ENCODE results near the gene RNF212. TPM values are rescaled to one million over a fixed set of nuclear protein-coding genes. Genes with fewer than 3 reads are reported as not detected.
A peak's percentile ranks its signal among the peaks of the same experiment; 100 is the strongest.
"Not testable (repeated sequence)": the region's sequence is repeated elsewhere in the genome, so short reads cannot be mapped to it uniquely, and the experiment has no call there.

Gene RNF212
- total RNA-seq, 4 donors from 2014 or later: 0.77 to 13.5 (median 5.2) TPM

DNA sequence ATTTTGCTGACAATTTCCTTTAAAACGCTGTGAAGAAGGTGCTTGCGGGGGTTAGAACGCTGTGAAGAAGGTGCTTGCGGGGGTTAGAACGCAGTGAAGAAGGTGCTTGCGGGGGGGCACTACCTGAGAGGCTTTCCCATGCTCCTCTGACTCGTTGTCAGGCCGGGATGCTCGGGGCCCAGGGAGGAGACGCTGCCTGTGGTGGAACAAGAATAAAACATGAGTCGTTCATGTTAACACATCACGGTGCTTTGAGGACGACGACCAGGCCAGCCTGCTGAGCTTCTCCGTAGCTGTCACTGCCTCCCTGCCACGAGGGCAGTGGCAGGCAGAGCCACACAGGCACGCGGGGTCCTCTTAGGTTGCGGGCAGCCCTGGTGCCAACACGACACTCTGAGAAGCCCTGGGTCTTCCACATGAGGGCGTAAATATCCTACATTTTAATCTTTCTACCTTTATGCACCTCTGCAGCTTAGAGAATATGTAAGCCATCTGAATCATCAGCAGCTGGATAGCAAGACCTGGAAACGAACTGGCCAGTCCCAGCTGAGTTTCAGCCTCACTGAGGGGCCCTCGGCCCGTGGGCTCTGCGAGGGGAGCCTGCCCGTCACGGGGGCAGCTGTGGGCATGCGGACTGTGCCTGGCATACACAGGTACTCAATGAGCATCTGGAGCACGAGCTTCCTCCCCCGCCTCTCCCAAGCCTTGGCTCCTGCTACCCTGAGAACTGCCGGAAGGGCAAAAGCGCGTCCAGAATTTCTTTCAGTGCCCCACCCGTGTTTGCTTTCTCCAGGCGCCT is 55.0 kb downstream of the RNF212 start:
- H3K9me3 ChIP-seq: no peaks in the 10 kb centered on the region
- TF ChIP-seq, protein P1, sequence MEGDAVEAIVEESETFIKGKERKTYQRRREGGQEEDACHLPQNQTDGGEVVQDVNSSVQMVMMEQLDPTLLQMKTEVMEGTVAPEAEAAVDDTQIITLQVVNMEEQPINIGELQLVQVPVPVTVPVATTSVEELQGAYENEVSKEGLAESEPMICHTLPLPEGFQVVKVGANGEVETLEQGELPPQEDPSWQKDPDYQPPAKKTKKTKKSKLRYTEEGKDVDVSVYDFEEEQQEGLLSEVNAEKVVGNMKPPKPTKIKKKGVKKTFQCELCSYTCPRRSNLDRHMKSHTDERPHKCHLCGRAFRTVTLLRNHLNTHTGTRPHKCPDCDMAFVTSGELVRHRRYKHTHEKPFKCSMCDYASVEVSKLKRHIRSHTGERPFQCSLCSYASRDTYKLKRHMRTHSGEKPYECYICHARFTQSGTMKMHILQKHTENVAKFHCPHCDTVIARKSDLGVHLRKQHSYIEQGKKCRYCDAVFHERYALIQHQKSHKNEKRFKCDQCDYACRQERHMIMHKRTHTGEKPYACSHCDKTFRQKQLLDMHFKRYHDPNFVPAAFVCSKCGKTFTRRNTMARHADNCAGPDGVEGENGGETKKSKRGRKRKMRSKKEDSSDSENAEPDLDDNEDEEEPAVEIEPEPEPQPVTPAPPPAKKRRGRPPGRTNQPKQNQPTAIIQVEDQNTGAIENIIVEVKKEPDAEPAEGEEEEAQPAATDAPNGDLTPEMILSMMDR (IDR thresholded peaks at IDR 0.05): no peak
- TF ChIP-seq POLR2A (IDR thresholded peaks at IDR 0.05): no peak
- H3K4me3 ChIP-seq: no peak overlapping the region
- intact Hi-C loops (cut with DNase I; ENCODE audit: low total_unique reads): no loop called here
- no peaks in the 10 kb centered on the region for H3K36me3 ChIP-seq
- peak in 1 of 2 donors; percentile 11 for DNase-seq
- peaks cover 0 to 5% of the 10 kb centered on the region in 2 donors for H3K27me3 ChIP-seq
- no peak overlapping the region for H3K27ac ChIP-seq
- H3K4me1 ChIP-seq: no peaks in the 10 kb centered on the region

DNA sequence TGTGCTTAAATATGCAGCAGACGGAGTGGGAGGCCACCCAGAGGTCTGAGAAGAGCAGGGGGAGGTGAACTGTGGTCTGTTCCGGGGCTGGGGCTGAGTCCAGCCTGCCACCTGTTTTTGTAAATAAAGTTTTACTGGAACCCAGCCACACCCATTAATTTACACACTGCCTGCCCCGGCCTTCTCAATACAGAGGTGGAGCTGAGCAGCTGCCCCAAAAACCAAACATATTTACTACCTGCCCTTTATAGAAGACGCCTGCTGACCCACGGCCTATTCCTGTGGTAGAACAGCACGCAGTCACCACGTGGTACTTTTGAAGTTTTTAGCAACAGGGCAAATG is 56.0 kb downstream of the RNF212 start:
- DNase-seq: no peak
- intact Hi-C loops (cut with DNase I; ENCODE audit: low total_unique reads): no loop called here
- peaks cover 3 to 5% of the 10 kb centered on the region in 2 donors for H3K27me3 ChIP-seq
- no peaks in the 10 kb centered on the region for H3K4me1 ChIP-seq
- no peak overlapping the region for H3K27ac ChIP-seq
- H3K9me3 ChIP-seq: no peaks in the 10 kb centered on the region
- no peaks in the 10 kb centered on the region for H3K36me3 ChIP-seq
- TF ChIP-seq, protein P1 (IDR thresholded peaks at IDR 0.05): no peak
- no peak for TF ChIP-seq POLR2A (IDR thresholded peaks at IDR 0.05)
- no peak overlapping the region for H3K4me3 ChIP-seq

DNA sequence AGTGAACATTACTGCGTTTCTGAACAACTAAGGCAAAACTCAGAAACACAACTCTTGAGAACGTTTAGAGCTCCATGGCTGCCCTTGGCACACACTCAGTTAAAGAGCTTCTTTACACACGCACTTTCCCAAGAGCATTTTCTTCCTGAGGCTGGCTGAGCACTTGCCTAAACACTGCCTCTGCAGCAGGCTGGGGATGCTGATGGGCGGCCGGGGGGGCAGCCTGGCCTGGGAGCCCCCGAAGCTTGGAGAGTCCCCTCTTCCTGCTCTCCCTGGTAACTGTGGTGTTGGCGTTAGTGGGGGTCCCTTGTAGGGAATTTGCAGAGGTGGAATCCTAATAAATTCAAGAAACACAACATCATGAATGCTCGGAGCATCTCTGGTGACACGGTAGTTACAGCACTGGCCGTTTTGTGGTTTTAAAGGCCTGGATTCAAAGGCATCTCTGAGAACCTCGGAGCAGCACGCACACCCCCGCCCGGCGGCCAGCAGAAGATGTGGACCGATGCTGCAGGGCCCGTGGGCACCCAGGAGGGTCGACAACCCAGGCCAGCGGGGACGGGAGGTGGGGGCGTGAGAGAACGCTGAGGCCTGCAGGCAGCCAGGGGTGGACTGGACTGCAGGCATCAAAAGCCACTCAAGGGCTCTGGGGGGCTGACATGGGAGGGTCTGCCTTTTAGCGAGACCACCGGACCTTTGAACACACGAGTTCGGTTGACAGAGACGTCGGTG is 56.5 kb downstream of the RNF212 start:
- H3K27me3 ChIP-seq: peaks cover 5 to 6% of the 10 kb centered on the region in 2 donors
- H3K9me3 ChIP-seq: no peaks in the 10 kb centered on the region
- no peak overlapping the region for H3K4me3 ChIP-seq
- H3K27ac ChIP-seq: no peak overlapping the region
- H3K4me1 ChIP-seq: no peaks in the 10 kb centered on the region
- intact Hi-C loops (cut with DNase I; ENCODE audit: low total_unique reads): no loop called here
- no peak for TF ChIP-seq POLR2A (IDR thresholded peaks at IDR 0.05)
- TF ChIP-seq, protein P1 (IDR thresholded peaks at IDR 0.05): no peak
- no peaks in the 10 kb centered on the region for H3K36me3 ChIP-seq
- DNase-seq: peak in 1 of 2 donors; percentile 11

DNA sequence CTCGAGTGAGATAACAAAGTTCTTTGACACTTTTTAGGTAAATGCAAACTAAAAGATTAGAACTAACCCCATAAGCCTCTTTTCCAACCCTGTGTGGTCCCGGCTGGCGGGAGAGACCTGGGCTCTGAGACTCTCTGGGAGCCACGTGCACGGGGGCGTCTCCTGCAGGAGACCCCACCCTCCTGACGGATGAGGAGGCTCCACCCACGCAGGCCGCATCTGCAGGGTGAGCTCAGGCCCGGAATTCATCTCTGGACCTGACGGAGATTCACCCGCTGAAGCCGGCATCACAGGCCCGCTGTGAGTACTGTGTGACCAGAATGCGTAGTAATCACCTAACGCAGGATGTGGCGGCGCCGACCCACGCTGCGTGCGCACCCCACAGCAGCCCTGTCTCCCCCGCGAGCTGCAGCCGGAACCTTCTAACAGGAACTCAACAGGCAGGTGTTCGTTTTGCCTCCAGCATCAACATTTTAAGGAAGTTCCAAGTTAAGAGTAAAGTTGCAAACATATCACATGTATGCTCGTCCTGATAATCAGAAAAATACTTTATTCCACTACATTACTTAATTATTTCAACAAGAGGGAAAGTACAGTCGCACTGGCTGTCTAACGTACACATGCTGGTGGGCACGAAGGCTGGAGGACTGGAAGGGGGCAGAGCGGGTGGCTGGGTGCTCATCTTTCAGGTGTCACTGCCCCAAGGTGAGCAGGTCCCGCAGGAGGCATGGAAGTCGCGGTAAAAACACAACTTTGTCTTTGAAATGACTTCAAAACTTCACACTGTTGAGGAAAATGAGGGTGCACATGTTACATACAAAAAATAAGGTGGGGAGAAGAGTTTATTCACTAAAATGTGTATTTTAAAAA is 57.4 kb downstream of the RNF212 start:
- TF ChIP-seq, protein P1 (IDR thresholded peaks at IDR 0.05): no peak
- no peak for TF ChIP-seq POLR2A (IDR thresholded peaks at IDR 0.05)
- intact Hi-C loops (cut with DNase I; ENCODE audit: low total_unique reads): no loop called here
- Histone ChIP-seq H3K27me3 (peaks cover 5 to 6% of the 10 kb centered on the region in 2 donors), H3K9me3 (no peaks in the 10 kb centered on the region), H3K36me3 (no peaks in the 10 kb centered on the region), H3K4me3 (no peak overlapping the region), H3K27ac (no peak overlapping the region), H3K4me1 (no peaks in the 10 kb centered on the region)
- peak in 1 of 2 donors; percentile 15 for DNase-seq

DNA sequence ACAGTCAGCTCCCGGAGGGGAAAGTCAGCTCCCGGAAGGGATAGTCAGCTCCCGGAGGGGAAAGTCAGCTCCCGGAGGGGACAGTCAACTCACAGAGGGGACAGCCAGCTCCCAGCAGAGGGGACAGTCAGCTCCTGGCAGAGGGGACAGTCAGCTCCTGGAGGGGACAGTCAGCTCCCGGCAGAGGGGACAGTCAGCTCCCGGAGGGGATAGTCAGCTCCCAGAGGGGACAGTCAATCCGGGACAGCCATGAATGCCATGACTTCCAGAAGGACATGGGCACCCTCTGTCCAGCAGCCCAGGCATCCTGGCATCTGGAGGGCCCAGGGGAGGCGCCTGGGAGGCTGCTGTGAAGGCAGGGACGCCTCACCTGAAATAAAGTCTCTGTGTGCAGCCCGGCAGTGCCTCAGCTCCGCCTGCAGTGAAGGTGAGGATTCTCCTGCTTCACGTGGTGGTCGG is 58.1 kb downstream of the RNF212 start:
- intact Hi-C loops (cut with DNase I; ENCODE audit: low total_unique reads): not testable (repeated sequence)

DNA sequence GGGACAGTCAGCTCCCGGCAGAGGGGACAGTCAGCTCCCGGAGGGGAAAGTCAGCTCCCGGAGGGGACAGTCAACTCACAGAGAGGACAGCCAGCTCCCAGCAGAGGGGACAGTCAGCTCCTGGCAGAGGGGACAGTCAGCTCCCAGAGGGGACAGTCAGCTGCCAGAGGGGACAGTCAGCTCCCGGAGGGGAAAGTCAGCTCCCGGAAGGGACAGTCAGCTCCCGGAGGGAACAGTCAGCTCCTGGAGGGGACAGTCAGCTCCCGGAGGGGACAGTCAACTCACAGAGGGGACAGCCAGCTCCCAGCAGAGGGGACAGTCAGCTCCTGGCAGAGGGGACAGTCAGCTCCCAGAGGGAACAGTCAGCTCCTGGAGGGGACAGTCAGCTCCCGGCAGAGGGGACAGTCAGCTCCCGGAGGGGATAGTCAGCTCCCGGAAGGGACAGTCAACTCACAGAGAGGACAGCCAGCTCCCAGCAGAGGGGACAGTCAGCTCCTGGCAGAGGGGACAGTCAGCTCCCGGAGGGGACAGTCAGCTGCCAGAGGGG is 58.6 kb downstream of the RNF212 start:
- H3K4me3 ChIP-seq; H3K9me3 ChIP-seq; DNase-seq; intact Hi-C loops (cut with DNase I; ENCODE audit: low total_unique reads); H3K4me1 ChIP-seq; H3K36me3 ChIP-seq; H3K27me3 ChIP-seq; H3K27ac ChIP-seq: not testable (repeated sequence)

More for the DNA sequence above, 58.1 kb downstream of the RNF212 start:
- not testable (repeated sequence) for H3K9me3 ChIP-seq, H3K27ac ChIP-seq, H3K27me3 ChIP-seq, H3K36me3 ChIP-seq, H3K4me1 ChIP-seq, H3K4me3 ChIP-seq, DNase-seq

DNA sequence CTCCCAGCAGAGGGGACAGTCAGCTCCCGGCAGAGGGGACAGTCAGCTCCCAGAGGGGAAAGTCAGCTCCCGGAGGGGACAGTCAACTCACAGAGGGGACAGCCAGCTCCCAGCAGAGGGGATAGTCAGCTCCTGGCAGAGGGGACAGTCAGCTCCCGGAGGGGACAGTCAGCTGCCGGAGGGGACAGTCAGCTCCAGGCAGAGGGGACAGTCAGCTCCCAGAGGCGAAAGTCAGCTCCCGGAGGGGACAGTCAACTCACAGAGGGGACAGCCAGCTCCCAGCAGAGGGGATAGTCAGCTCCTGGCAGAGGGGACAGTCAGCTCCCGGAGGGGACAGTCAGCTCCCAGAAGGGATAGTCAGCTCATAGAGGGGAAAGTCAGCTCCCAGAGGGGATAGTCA is 59.5 kb downstream of the RNF212 start:
- H3K27me3 ChIP-seq; DNase-seq; H3K36me3 ChIP-seq; intact Hi-C loops (cut with DNase I; ENCODE audit: low total_unique reads); H3K9me3 ChIP-seq; H3K4me3 ChIP-seq; H3K4me1 ChIP-seq; H3K27ac ChIP-seq: not testable (repeated sequence)

Data from uterus (tissue), 4 donors.